T47D (cell line): ENCODE data around the gene LDLR.

ENCODE experiments used
- DNase-seq, 2 experiments: peaks; one replicate each; pipeline versions ENCODE4 v3.0.0 to v3.0.0-alpha.2; 2011 to 2012; ENCODE audit warnings: low read depth in 1 of 2, low spot score in 1 of 2
- JUND ChIP-seq: IDR thresholded peaks from 2 replicates; pipeline ENCODE4 v1.6.1; 2012; ENCODE audit warnings: low read depth
- in situ Hi-C: cut with HindIII; loops from 2 replicates; pipeline ENCODE4 v1.10.0; 2016; ENCODE audit warnings: low sequenced_read_pairs, low pct_unique_long_range_greater_than_20kb

The LDLR gene

GRCh38 chr19:11089254-11090013 is at the start of gene LDLR:
Gene LDLR, plus strand, starts transcription at chr19:11089463. Its CDS starts 86 bp downstream, at chr19:11089549.
- in situ Hi-C loops = no loop called here
- peak; percentile 43 to 96 for DNase-seq
- TF ChIP-seq JUND = no peak

DNA sequence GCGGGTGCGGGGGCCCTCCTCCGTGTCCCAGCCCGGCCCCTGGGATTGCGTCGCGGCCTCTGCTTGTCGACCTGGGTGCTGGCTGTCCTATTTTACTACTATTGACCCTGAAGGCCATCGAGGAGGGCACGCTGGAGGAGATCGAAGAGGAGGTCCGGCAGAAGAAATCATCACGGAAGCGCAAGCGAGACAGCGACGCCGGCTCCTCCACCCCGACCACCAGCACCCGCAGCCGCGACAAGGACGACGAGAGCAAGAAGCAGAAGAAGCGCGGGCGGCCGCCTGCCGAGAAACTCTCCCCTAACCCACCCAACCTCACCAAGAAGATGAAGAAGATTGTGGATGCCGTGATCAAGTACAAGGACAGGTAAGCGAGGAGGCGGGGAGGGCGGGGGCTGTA is 48.1 kb upstream of the LDLR start:
- no peak for TF ChIP-seq JUND
- DNase-seq = no peak
- in situ Hi-C loops = no loop called here

GRCh38 chr19:11041966-11042627 is 47.2 kb upstream of the LDLR start:
- TF ChIP-seq JUND = no peak
- DNase-seq = peak in 1 of 2 experiments; percentile 44
- in situ Hi-C loops = no loop called here

DNA sequence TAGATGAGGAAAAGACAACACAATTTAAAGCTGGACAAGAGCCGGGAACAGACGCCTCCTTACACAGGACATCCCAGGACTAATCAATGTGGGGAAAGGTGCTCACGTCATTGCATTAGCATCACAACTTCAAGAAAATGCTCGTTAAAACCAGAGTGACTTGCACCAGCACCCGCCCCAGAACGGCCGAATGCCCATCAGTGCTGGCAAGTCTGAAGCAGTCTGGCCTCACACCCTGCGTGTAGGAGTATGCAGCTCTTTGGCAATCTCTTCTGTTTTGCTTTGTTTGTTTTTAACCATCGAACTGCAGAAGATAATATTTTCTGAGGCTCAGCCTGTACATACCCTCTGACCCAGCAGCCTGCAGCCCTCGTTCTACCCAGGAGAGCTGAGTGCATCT is 44.8 kb upstream of the LDLR start:
- no peak for TF ChIP-seq JUND
- in situ Hi-C loops = no loop called here
- no peak for DNase-seq

DNA sequence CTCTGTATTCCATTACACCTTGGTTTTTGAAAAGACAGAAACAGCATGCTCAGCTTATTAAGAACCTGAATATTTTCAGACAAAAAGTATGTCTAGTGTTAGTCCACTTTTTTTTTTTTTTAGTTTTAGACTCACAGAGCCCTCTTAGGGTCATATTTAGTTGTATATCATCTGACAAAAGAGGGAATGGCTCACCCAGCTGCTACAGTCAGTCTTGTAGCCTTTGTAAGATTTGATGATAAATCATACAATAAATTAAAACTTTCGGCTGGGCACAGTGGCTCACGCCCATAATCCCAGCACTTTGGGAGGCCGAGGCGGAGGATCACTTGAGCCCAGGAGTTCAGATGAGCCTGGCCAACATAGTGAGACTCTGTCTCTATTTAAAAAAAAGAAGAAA is 43.7 kb upstream of the LDLR start:
- TF ChIP-seq JUND = no peak
- in situ Hi-C loops = no loop called here
- no peak for DNase-seq

- in situ Hi-C loops = no loop called here
These were observed 42.5 kb upstream of the LDLR start for GRCh38 chr19:11046605-11047354.

DNA sequence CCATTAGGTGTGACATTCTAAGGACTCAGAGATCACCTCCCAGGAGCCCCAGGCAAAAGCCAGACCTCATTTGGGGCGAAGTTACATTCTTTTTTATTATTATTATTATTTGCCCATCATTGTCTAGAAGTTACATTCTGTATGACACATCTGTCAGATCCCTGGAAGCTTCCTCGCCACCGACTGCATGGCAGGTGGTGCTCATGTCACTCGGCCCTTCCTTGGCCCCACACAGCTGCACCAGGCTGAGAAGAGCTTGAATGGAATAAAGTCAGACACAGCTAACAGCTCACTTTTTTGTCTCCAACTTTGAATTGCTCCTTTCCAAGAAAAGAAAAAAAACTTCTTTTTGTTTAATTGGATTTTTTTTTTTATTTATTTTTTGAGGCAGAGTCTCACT is 41.4 kb upstream of the LDLR start:
- DNase-seq = no peak
- TF ChIP-seq JUND = no peak
- in situ Hi-C loops = no loop called here

More at GRCh38 chr19:11046605-11047354, 42.5 kb upstream of the LDLR start:
- DNase-seq = no peak
- no peak for TF ChIP-seq JUND

GRCh38 chr19:11050323-11051114 is 38.7 kb upstream of the LDLR start:
- DNase-seq = no peak
- in situ Hi-C loops = no loop called here
- TF ChIP-seq JUND = no peak

DNA sequence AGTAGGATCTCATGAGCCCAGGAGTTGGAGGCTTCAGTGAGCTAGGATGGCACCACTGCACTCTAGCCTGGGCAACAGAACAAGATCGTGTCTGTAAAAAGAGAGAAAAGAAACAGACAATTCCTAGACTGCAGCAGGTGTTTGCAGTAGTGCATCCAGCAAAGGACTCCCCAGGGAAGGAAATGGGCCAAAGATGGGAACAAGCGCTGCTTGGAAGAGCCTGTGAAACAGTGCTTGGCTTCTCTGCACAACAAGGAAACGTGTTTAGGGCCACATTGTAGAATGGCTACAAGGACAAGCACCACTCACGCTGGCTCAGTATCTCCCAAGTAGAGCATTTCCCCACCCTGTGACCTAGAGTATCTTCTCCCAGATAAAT is 35.5 kb upstream of the LDLR start:
- no peak for DNase-seq

DNA sequence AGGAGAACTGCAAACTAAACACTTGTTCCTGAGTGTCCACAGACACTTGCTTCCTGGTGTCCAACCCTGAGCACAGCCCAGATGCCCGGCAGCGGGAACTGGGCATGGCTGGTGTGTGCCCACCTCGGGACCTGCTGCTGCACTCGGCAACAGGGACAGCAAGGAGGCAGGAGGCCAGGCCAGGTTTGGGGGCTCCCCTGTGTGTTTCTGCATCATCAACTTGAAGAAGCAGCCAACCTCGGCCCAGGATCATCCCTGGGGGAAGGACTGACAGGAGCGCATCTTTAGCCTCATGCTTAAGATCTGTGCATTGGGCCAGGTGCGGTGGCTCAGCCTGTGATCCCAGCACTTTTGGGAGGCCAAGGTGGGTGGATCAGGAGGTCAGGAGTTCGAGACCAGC is 35.1 kb upstream of the LDLR start:
- in situ Hi-C loops = no loop called here
- DNase-seq = no peak
- TF ChIP-seq JUND = no peak

More for the DNA sequence above, 35.5 kb upstream of the LDLR start:
- in situ Hi-C loops = no loop called here
- no peak for TF ChIP-seq JUND

DNA sequence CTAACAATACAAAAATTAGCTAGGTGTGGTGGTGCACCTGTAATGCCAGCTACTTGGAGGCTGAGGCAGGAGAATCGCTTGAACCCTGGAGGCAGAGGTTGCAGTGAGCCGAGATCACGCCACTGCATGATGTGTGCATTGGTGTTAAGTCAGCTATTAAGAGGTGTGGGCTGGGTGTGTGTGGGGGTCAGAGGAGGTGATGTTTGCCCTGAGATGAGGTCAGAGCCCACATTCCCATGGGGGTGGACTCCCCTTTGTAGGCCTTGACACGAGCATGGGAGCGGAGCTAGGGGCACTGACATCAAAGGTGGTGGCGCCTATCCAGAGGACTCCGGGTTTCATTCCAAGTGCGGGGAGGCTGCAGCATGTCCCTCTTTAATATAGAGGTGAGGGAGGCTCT is 34.6 kb upstream of the LDLR start:
- in situ Hi-C loops = no loop called here
- DNase-seq = no peak
- no peak for TF ChIP-seq JUND

GRCh38 chr19:11058246-11059030 is 30.8 kb upstream of the LDLR start:
- TF ChIP-seq JUND = no peak
- in situ Hi-C loops = no loop called here
- DNase-seq = no peak
